OCI-M1 (cell line): Measurements from ENCODE around the gene RND1.
A peak's percentile ranks its signal among the peaks of the same experiment; 100 is the strongest.
"Not testable (repeated sequence)": the region's sequence is repeated elsewhere in the genome, so short reads cannot be mapped to it uniquely, and the experiment has no call there.

ENCODE experiments used
- DNase-seq: peaks from one replicate; lab custom pipeline; 2025; lab: John Stamatoyannopoulos, UW

RND1 gene

GRCh38 chr12:48866052-48866711 lies 512 bp upstream of the RND1 start:
- no peak for DNase-seq

- DNase-seq, result no peak
Observed at GRCh38 chr12:48863291-48863690, 2.4 kb downstream of the RND1 start.

- DNase-seq, result no peak
Observed at GRCh38 chr12:48862760-48863159, 2.9 kb downstream of the RND1 start.

- no peak for DNase-seq
Observed at GRCh38 chr12:48861111-48861510, 4.6 kb downstream of the RND1 start.

GRCh38 chr12:48860236-48860635 lies 5.4 kb downstream of the RND1 start:
- not testable (repeated sequence) for DNase-seq

GRCh38 chr12:48859607-48860006 lies 6.1 kb downstream of the RND1 start:
- no peak for DNase-seq

- DNase-seq, result no peak
Observed at GRCh38 chr12:48858043-48858442, 7.6 kb downstream of the RND1 start.

GRCh38 chr12:48857278-48857994 lies 8.2 kb downstream of the RND1 start:
- no peak for DNase-seq

GRCh38 chr12:48856379-48856778 lies 9.3 kb downstream of the RND1 start:
- DNase-seq, result no peak

GRCh38 chr12:48854932-48855331 lies 10.7 kb downstream of the RND1 start:
- not testable (repeated sequence) for DNase-seq

GRCh38 chr12:48854488-48854887 lies 11.2 kb downstream of the RND1 start:
- no peak for DNase-seq

GRCh38 chr12:48852734-48853688 lies 12.7 kb downstream of the RND1 start:
- peak; percentile 96 for DNase-seq

GRCh38 chr12:48851883-48852733 lies 13.6 kb downstream of the RND1 start, which contains the start of gene DDX23:
DDX23 (minus strand) TSS chr12:48852163; CDS start chr12:48845782, 6,381 bp downstream.
- DNase-seq, result peak; percentile 99

GRCh38 chr12:48842021-48842420 lies 23.6 kb downstream of the RND1 start:
- not testable (repeated sequence) for DNase-seq

GRCh38 chr12:48838048-48838447 lies 27.6 kb downstream of the RND1 start:
- DNase-seq, result no peak

- DNase-seq, result no peak
Observed at GRCh38 chr12:48832321-48833060, 33.2 kb downstream of the RND1 start.

- DNase-seq, result no peak
Observed at GRCh38 chr12:48831257-48831656, 34.4 kb downstream of the RND1 start.

- no peak for DNase-seq
Observed at GRCh38 chr12:48828841-48829575, 36.7 kb downstream of the RND1 start.

- no peak for DNase-seq
Observed at GRCh38 chr12:48828293-48828692, 37.4 kb downstream of the RND1 start.

GRCh38 chr12:48827513-48828096 lies 38.1 kb downstream of the RND1 start:
- no peak for DNase-seq
